IPS DF 6.9 (cell line): Measurements from ENCODE around the gene HELZ.
A peak's percentile ranks its signal among the peaks of the same experiment; 100 is the strongest.
"Not testable (repeated sequence)": the region's sequence is repeated elsewhere in the genome, so short reads cannot be mapped to it uniquely, and the experiment has no call there.

Experiments
- DNase-seq: peaks from one replicate; pipeline ENCODE4 v3.0.0-alpha.2; 2013; ENCODE audit warnings: low read depth, low spot score
- H3K27ac ChIP-seq: one replicate; pipeline ENCODE4 v1.5.1; 2013; ENCODE audit warnings: low read length, control low read depth
- H3K27me3 ChIP-seq: 2 replicates; pipeline ENCODE4 v1.6.1; 2013; ENCODE audit warnings: mild to moderate bottlenecking, low read length; ENCODE audit not compliant: control insufficient read depth, insufficient read depth
- H3K36me3 ChIP-seq: 2 replicates; pipeline ENCODE4 v1.6.1; 2013; ENCODE audit warnings: low read length; ENCODE audit not compliant: control insufficient read depth, insufficient read depth
- H3K4me1 ChIP-seq: 2 replicates; pipeline ENCODE4 v1.6.1; 2013; ENCODE audit warnings: low read length; ENCODE audit not compliant: control insufficient read depth, insufficient read depth
- H3K4me3 ChIP-seq: 2 replicates; pipeline ENCODE4 v1.5.1; 2013; ENCODE audit warnings: mild to moderate bottlenecking, low read length
- H3K9me3 ChIP-seq: 2 replicates; pipeline ENCODE4 v1.6.1; 2013; ENCODE audit warnings: low read length, inconsistent platforms; ENCODE audit not compliant: control insufficient read depth, insufficient read depth
- WGBS: extraction: QIAGEN DNeasy Blood & Tissue Kit; methylation state at CpG from one replicate; pipeline ENCODE4 v1.1.7; 2013; ENCODE audit warnings: mixed read lengths, missing lambda C conversion rate; ENCODE audit not compliant: insufficient read length, insufficient coverage; 5-methylcytosine and 5-hydroxymethylcytosine counted together

The HELZ gene

GRCh38 chr17:67245073-67245693 lies at the start of gene HELZ:
TSS of gene HELZ (minus strand) at chr17:67245196. CDS start at chr17:67218804, 26,392 bp downstream.
- H3K27me3 ChIP-seq: no peaks in the 10 kb centered on the region
- peak within 1 kb of the TSS; percentile 96 for H3K4me3 ChIP-seq
- H3K27ac ChIP-seq: no peak within 1 kb of the TSS
- WGBS: no CpG with 5 or more reads among the region's 67 CpGs
- no peaks in the 10 kb centered on the region for H3K36me3 ChIP-seq
- DNase-seq: no peak
- H3K9me3 ChIP-seq: no peaks in the 10 kb centered on the region
- H3K4me1 ChIP-seq: peaks cover 3% of the 10 kb centered on the region

GRCh38 chr17:67293251-67294203 lies 48.5 kb upstream of the HELZ start:
- no peaks in the 10 kb centered on the region for H3K27me3 ChIP-seq
- peak; percentile 60 for DNase-seq
- no peaks in the 10 kb centered on the region for H3K9me3 ChIP-seq
- H3K27ac ChIP-seq: no peak overlapping the region
- H3K4me1 ChIP-seq: no peaks in the 10 kb centered on the region
- H3K4me3 ChIP-seq: no peak overlapping the region
- no CpG with 5 or more reads among the region's 32 CpGs for WGBS
- H3K36me3 ChIP-seq: no peaks in the 10 kb centered on the region

- Histone ChIP-seq H3K4me1 (no peaks in the 10 kb centered on the region), H3K4me3 (no peak overlapping the region), H3K27me3 (no peaks in the 10 kb centered on the region), H3K36me3 (no peaks in the 10 kb centered on the region), H3K27ac (no peak overlapping the region), H3K9me3 (no peaks in the 10 kb centered on the region)
- DNase-seq: no peak
- no CpG with 5 or more reads among the region's 11 CpGs for WGBS
These were observed 45.8 kb upstream of the HELZ start for GRCh38 chr17:67290711-67291291.

GRCh38 chr17:67290244-67290643 lies 45.2 kb upstream of the HELZ start:
- Histone ChIP-seq H3K27ac (no peak overlapping the region), H3K27me3 (no peaks in the 10 kb centered on the region)
- no CpG with 5 or more reads among the region's 3 CpGs for WGBS

GRCh38 chr17:67289181-67289876 lies 44.3 kb upstream of the HELZ start:
- WGBS: no CpG with 5 or more reads among the region's 14 CpGs
- Histone ChIP-seq H3K4me3 (no peak overlapping the region), H3K27ac (no peak overlapping the region), H3K36me3 (no peaks in the 10 kb centered on the region), H3K9me3 (no peaks in the 10 kb centered on the region), H3K27me3 (no peaks in the 10 kb centered on the region), H3K4me1 (no peaks in the 10 kb centered on the region)
- DNase-seq: no peak

More at GRCh38 chr17:67290244-67290643, 45.2 kb upstream of the HELZ start:
- Histone ChIP-seq H3K4me3 (no peak overlapping the region), H3K36me3 (no peaks in the 10 kb centered on the region), H3K4me1 (no peaks in the 10 kb centered on the region), H3K9me3 (no peaks in the 10 kb centered on the region)
- DNase-seq: no peak

GRCh38 chr17:67286826-67287225 lies 41.8 kb upstream of the HELZ start:
- not testable (repeated sequence) for H3K4me1 ChIP-seq, H3K27me3 ChIP-seq, DNase-seq, H3K36me3 ChIP-seq, H3K4me3 ChIP-seq, H3K9me3 ChIP-seq, H3K27ac ChIP-seq
- no CpG with 5 or more reads among the region's 3 CpGs for WGBS

GRCh38 chr17:67285360-67285759 lies 40.4 kb upstream of the HELZ start:
- DNase-seq: no peak
- Histone ChIP-seq H3K27ac (no peak overlapping the region), H3K4me1 (0 out of 2 replicates have a peak, but pooled peaks cover 2% of the 10 kb centered on the region), H3K36me3 (no peaks in the 10 kb centered on the region), H3K27me3 (no peaks in the 10 kb centered on the region), H3K4me3 (no peak overlapping the region), H3K9me3 (no peaks in the 10 kb centered on the region)
- WGBS: no CpG with 5 or more reads among the region's 1 CpG

GRCh38 chr17:67283731-67284516 lies 38.9 kb upstream of the HELZ start:
- WGBS: no CpG with 5 or more reads among the region's 5 CpGs
- H3K9me3 ChIP-seq: no peaks in the 10 kb centered on the region

GRCh38 chr17:67281743-67282142 lies 36.7 kb upstream of the HELZ start:
- no peaks in the 10 kb centered on the region for H3K36me3 ChIP-seq
- H3K4me3 ChIP-seq: no peak overlapping the region
- H3K27me3 ChIP-seq: no peaks in the 10 kb centered on the region
- peaks cover 2% of the 10 kb centered on the region; the same call in 1 of the 2 replicates for H3K4me1 ChIP-seq
- H3K9me3 ChIP-seq: no peaks in the 10 kb centered on the region
- whole genome bisulfite sequencing: no CpG with 5 or more reads among the region's 8 CpGs
- no peak overlapping the region for H3K27ac ChIP-seq
- no peak for DNase-seq

More at GRCh38 chr17:67283731-67284516, 38.9 kb upstream of the HELZ start:
- Histone ChIP-seq H3K27me3 (no peaks in the 10 kb centered on the region), H3K27ac (no peak overlapping the region), H3K4me3 (no peak overlapping the region), H3K36me3 (no peaks in the 10 kb centered on the region), H3K4me1 (peaks cover 2% of the 10 kb centered on the region; the same call in 1 of the 2 replicates)
- DNase-seq: no peak
